Right cardiac atrium (tissue), 5 donors: ENCODE measurements around the gene ATL3. TPM values are rescaled to one million over a fixed set of nuclear protein-coding genes. Genes with fewer than 3 reads are reported as not detected.

Experiments
- ATAC-seq, 2 donors: fragments of 200-7000 bp; cut with Tn5 transposase; one replicate each; pipeline versions ENCODE4 v1.8.0 to v1.9.1; 2020; ENCODE audit warnings: moderate library complexity in 2 of 2, mild to moderate bottlenecking in 1 of 2
- DNase-seq, 3 donors: peaks; one replicate each; pipeline ENCODE4 v3.0.0-alpha.2; 2020
- H3K27ac ChIP-seq: one replicate; pipeline ENCODE4 v1.5.1; 2013; ENCODE audit warnings: mild to moderate bottlenecking, low read length, control low read depth, moderate library complexity
- H3K27me3 ChIP-seq: one replicate; pipeline ENCODE4 v1.6.1; 2013; ENCODE audit not compliant: control insufficient read depth, insufficient read depth
- H3K4me1 ChIP-seq: one replicate; pipeline ENCODE4 v1.6.1; 2013; ENCODE audit warnings: low read length; ENCODE audit not compliant: control insufficient read depth, insufficient read depth
- H3K4me3 ChIP-seq: one replicate; pipeline ENCODE4 v1.5.1; 2013; ENCODE audit warnings: low read length, control low read depth
- H3K9me3 ChIP-seq: one replicate; pipeline ENCODE4 v1.6.1; 2013; ENCODE audit warnings: low read length; ENCODE audit not compliant: control insufficient read depth
- WGBS: extraction: QIAGEN DNeasy Blood & Tissue Kit; methylation state at CpG from one replicate; pipeline ENCODE4 v1.1.7; 2013; 5-methylcytosine and 5-hydroxymethylcytosine counted together
- intact Hi-C, 4 donors: fragments of 100-400 bp; cut with DNase I; formaldehyde crosslinking; loops; one replicate each; pipeline versions ENCODE4 v1.11.0 to v1.14.0; 2022 to 2023
- polyA plus RNA-seq: library from polyadenylated mRNA; stranded (reverse); fragments of 200-250 nt; gene quantifications from one replicate; pipeline ENCODE4 v1.2.3, GENCODE V29; 2013
- total RNA-seq, 4 donors: library from RNA; stranded (reverse); fragmentation: NEBNext Ultra II Directional; extraction: Animal tissue kit (Norgen Biotek cat#: 25700); gene quantifications; one replicate each; pipeline ENCODE4 v1.2.1, GENCODE V29; 2021
- donor health status: healthy with polysubstance abuse.
- donor health status: DM: no; HTN: yes; CAD: no.
- donor health status: DM: no; HTN: no; CAD: no.
- donor health status: DM: no; HTN: yes; CAD: no; lungs with severe emphysema.
- donor health status: DM: yes; HTN: yes; CAD: no.

The ATL3 gene
- total and polyA plus RNA-seq, 5 donors: 6.9 to 32.9 (median 20.9) TPM

- peak overlapping the region; percentile 29 for H3K4me3 ChIP-seq
- intact Hi-C loops: no loop called here
- ATAC-seq (peak; percentile 3), DNase-seq (peak in 1 of 3 donors; percentile 36)
- H3K27ac ChIP-seq: peak overlapping the region; percentile 74
- no peaks in the 10 kb centered on the region for H3K27me3 ChIP-seq
- 4% methylated on average over 18 of the region's 18 CpGs for WGBS
- peaks cover 2% of the 10 kb centered on the region for H3K4me1 ChIP-seq
- H3K9me3 ChIP-seq: no peaks in the 10 kb centered on the region
Measured at GRCh38 chr11:63680834-63681320, 9.7 kb upstream of the ATL3 start.

DNA sequence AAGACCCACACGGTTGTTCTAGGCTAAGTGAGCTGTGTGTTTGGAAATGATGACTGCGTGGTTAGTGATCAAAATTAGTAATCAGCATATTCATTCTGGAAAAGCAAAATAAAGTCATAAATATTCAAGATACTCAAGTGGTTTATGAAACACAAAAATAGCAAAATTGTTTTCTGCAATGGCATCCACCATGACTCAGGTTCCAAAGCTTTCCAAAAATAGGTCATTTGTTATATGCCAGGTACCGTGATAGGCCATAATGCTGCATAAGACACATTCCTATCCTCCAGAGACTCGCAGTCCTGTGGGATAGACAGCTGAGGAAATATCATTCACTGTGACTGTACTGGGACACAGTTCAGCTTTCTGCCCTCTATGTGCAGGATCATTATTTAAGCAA, 2.4 kb upstream of the ATL3 start:
- no peak for ATAC-seq
- DNase-seq: no peak
- no peak overlapping the region for H3K4me3 ChIP-seq
- no peaks in the 10 kb centered on the region for H3K27me3 ChIP-seq
- H3K9me3 ChIP-seq: no peaks in the 10 kb centered on the region
- no peaks in the 10 kb centered on the region for H3K4me1 ChIP-seq
- H3K27ac ChIP-seq: no peak overlapping the region
- 74% methylated on average over 4 of the region's 4 CpGs for WGBS
- intact Hi-C loops: no loop called here

GRCh38 chr11:63672936-63673539, 1.9 kb upstream of the ATL3 start:
- H3K27ac ChIP-seq: no peak overlapping the region
- H3K9me3 ChIP-seq: no peaks in the 10 kb centered on the region
- WGBS: 91% methylated on average over 1 of the region's 1 CpG
- H3K4me3 ChIP-seq: no peak overlapping the region
- ATAC-seq (no peak), DNase-seq (no peak)
- no peaks in the 10 kb centered on the region for H3K27me3 ChIP-seq
- H3K4me1 ChIP-seq: no peaks in the 10 kb centered on the region
- intact Hi-C loops: no loop called here

GRCh38 chr11:63672156-63672463, 934 bp upstream of the ATL3 start:
- no peaks in the 10 kb centered on the region for H3K4me1 ChIP-seq
- DNase-seq: no peak
- no peaks in the 10 kb centered on the region for H3K27me3 ChIP-seq
- no peaks in the 10 kb centered on the region for H3K9me3 ChIP-seq
- ATAC-seq: no peak
- H3K4me3 ChIP-seq: no peak overlapping the region
- intact Hi-C loops: no loop called here
- peak overlapping the region; percentile 69 for H3K27ac ChIP-seq
- 96% methylated on average over 16 of the region's 16 CpGs for WGBS

GRCh38 chr11:63670433-63671321, 499 bp downstream of the ATL3 start:
- ATAC-seq (peak; percentile 74 to 77), DNase-seq (peak; percentile 59 to 84 (median 83))
- H3K9me3 ChIP-seq: no peaks in the 10 kb centered on the region
- peak overlapping the region; percentile 69 for H3K27ac ChIP-seq
- 2% methylated on average over 63 of the region's 63 CpGs for WGBS
- no peaks in the 10 kb centered on the region for H3K27me3 ChIP-seq
- H3K4me1 ChIP-seq: no peaks in the 10 kb centered on the region
- peak overlapping the region; percentile 74 for H3K4me3 ChIP-seq
- intact Hi-C loops: no loop called here

DNA sequence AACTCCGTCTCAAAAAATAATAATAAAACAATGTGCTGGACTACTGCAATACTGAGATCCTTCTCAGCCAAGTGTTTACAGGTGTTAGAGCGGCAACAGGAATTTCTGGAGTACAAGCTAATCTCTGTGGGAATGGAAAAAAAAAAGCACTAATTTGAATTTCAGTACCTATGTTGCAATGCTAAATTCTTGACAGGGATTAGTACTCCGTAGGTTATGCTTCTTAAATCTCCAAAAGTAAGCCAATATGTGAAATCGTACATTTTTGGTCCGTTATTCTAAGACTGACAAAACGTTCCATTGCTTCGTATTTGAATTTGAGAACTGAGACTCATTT, 1.1 kb downstream of the ATL3 start:
- WGBS: 42% methylated on average over 7 of the region's 7 CpGs

GRCh38 chr11:63667995-63668795, 3.0 kb downstream of the ATL3 start:
- ATAC-seq (no peak), DNase-seq (no peak)
- intact Hi-C loops: no loop called here
- Histone ChIP-seq H3K27ac (no peak overlapping the region), H3K4me1 (peaks cover 2% of the 10 kb centered on the region), H3K27me3 (no peaks in the 10 kb centered on the region), H3K4me3 (no peak overlapping the region), H3K9me3 (no peaks in the 10 kb centered on the region)
- WGBS: 69% methylated on average over 3 of the region's 3 CpGs

More for the DNA sequence above, 1.1 kb downstream of the ATL3 start:
- Histone ChIP-seq H3K4me3 (peak overlapping the region; percentile 74), H3K27ac (no peak overlapping the region), H3K27me3 (no peaks in the 10 kb centered on the region), H3K4me1 (no peaks in the 10 kb centered on the region), H3K9me3 (no peaks in the 10 kb centered on the region)
- intact Hi-C loops: no loop called here
- ATAC-seq (no peak), DNase-seq (no peak)

GRCh38 chr11:63666874-63667273, 4.3 kb downstream of the ATL3 start:
- H3K9me3 ChIP-seq: no peaks in the 10 kb centered on the region
- intact Hi-C loops: no loop called here
- no peak overlapping the region for H3K4me3 ChIP-seq
- no peaks in the 10 kb centered on the region for H3K27me3 ChIP-seq
- 76% methylated on average over 4 of the region's 4 CpGs for WGBS
- DNase-seq (no peak), ATAC-seq (no peak)
- peaks cover 2% of the 10 kb centered on the region for H3K4me1 ChIP-seq
- H3K27ac ChIP-seq: no peak overlapping the region

DNA sequence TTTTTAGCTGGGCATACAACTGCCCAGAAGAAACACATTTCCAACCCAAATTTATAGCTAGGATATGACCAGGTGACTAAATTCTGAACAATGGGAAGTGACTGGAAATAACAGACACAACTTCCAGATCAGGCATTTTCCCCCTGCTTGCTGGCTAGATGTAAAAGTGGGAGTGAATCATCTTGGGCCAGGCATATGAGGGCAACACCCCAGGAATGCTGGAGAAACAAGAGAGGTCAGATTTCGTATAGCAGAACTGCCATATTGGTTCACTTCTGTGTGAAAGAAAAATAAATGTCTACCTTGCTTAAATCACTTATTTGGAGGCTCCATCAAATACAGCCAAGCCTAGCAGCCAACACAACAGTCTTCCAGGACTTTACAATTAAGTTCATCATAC, 7.4 kb downstream of the ATL3 start:
- ATAC-seq (no peak), DNase-seq (no peak)
- H3K27me3 ChIP-seq: no peaks in the 10 kb centered on the region
- no peak overlapping the region for H3K27ac ChIP-seq
- intact Hi-C loops: no loop called here
- H3K4me1 ChIP-seq: peaks cover 2% of the 10 kb centered on the region
- no peaks in the 10 kb centered on the region for H3K9me3 ChIP-seq
- no peak overlapping the region for H3K4me3 ChIP-seq
- 0% methylated on average over 1 of the region's 1 CpG for WGBS

GRCh38 chr11:63660972-63661371, 10.2 kb downstream of the ATL3 start:
- no peaks in the 10 kb centered on the region for H3K27me3 ChIP-seq
- DNase-seq (no peak), ATAC-seq (no peak)
- intact Hi-C loops: no loop called here
- H3K9me3 ChIP-seq: no peaks in the 10 kb centered on the region
- no peak overlapping the region for H3K27ac ChIP-seq
- 88% methylated on average over 8 of the region's 8 CpGs for WGBS
- H3K4me1 ChIP-seq: peaks cover 2% of the 10 kb centered on the region
- H3K4me3 ChIP-seq: no peak overlapping the region

DNA sequence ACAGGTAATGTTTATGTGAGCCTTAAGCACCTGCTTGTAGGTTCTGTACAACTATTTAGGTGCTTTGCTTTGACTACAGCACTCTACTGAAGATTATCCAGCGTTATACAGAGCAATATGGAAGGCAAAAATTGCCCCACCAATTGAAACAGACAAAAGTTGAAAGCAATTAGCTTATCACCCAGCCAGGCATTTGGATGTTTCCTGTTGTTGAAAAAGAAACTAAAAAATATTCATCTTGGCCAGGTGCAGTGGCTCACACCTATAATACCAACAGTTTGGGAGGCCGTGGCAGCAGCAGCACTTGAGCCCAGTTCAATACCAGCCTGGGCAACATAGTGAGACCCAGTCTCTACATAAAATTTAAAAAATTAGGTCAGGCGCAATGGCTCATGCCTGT, 18.5 kb downstream of the ATL3 start:
- DNase-seq: no peak
- Histone ChIP-seq H3K27me3 (no peaks in the 10 kb centered on the region), H3K4me1 (peaks cover 2% of the 10 kb centered on the region), H3K9me3 (no peaks in the 10 kb centered on the region), H3K27ac (no peak overlapping the region), H3K4me3 (no peak overlapping the region)
- ATAC-seq: no peak
- intact Hi-C loops: no loop called here
- 87% methylated on average over 3 of the region's 3 CpGs for WGBS
